Lower leg skin (tissue), 3 donors: ENCODE results near the gene SCYL1.

Experiments used
- CTCF ChIP-seq, 3 donors: fragments of 450-650 bp; IDR thresholded peaks; one replicate each; pipeline ENCODE4 v1.5.1; 2016; ENCODE audit warnings: antibody characterized with exemption in 3 of 3, mild to moderate bottlenecking in 3 of 3, moderate library complexity in 2 of 3
- POLR2A ChIP-seq, 2 donors: fragments of 450-650 bp; IDR thresholded peaks; one replicate each; pipeline ENCODE4 v1.6.1; 2016 to 2017; ENCODE audit warnings: antibody characterized with exemption in 2 of 2, mild to moderate bottlenecking in 1 of 2, moderate library complexity in 1 of 2

- TF ChIP-seq CTCF (IDR thresholded peaks at IDR 0.05), result no peak
- TF ChIP-seq POLR2A (IDR thresholded peaks at IDR 0.05), result no peak
Measured at GRCh38 chr11:65486570-65487466, 38.1 kb upstream of the SCYL1 start.
